NCI-H524 (cell line): ENCODE data around the gene PGPEP1.
"Not testable (repeated sequence)": the region's sequence is repeated elsewhere in the genome, so short reads cannot be mapped to it uniquely, and the experiment has no call there.

Experiments used
- DNase-seq, 2 experiments: peaks; one replicate each; lab custom pipeline; 2025; lab: John Stamatoyannopoulos, UW

PGPEP1 gene

DNA sequence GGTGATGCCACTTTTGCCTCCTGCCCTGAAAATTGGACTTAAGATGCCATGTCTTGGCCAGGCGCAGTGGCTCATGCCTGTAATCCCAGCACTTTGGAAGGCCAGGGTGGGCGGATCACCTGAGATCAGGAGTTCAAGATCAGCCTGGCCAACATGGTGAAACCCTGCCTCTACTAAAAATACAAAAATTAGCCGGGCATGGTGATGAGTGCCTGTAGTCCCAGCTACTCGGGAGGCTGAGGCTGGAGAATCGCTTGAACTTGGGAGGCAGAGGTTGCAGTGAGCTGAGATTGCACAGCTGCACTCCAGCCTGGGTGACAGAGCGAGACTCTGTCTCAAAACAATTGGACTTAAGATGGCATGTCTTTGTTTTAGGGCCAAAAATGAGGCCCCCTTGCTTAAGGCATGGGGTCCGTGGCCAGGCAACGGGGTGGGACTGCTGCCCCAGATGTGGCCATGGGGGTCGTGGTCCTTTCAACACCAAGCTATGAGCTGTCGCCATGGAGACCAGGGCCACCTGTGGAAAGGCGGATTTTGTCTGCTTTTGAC is 24.0 kb downstream of the PGPEP1 start:
- not testable (repeated sequence) for DNase-seq

DNA sequence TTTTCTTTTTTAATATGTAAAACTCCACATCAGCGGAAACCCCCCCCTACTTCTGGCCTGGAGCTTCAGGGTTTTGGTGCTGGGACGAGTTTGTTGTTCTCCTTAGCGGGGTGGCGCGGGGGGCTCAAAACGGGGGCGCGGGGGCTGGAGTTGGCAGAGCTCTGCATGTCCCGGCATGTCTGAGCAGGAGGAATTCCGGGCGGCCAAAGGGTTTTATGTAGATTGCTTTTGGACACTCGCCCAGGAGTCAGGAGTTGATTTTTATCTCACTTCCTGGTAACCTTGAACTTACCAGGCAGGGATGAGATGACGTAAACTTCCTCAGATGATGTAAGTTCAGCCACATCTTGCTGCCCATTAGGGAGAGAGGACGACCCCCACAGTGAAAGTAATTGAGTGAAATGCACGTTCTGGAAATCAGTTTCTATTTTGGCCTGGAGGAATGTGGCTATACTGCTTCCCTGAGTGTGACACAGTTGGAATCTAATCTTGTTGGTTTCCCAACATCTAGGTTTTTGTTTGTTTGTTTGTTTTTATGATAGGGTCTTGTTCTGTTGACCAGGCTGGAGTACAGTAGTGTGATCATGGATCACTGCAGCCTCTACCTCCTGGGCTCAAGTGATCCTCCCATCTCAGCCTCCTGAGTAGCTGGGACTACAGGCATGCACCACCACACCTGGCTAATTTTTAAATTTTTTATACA is 24.6 kb downstream of the PGPEP1 start:
- no peak for DNase-seq

- DNase-seq: no peak
These were observed 25.6 kb downstream of the PGPEP1 start for GRCh38 chr19:18366021-18366435.

GRCh38 chr19:18368504-18369222 is 28.3 kb downstream of the PGPEP1 start:
- DNase-seq: peak; percentile 59 to 82

DNA sequence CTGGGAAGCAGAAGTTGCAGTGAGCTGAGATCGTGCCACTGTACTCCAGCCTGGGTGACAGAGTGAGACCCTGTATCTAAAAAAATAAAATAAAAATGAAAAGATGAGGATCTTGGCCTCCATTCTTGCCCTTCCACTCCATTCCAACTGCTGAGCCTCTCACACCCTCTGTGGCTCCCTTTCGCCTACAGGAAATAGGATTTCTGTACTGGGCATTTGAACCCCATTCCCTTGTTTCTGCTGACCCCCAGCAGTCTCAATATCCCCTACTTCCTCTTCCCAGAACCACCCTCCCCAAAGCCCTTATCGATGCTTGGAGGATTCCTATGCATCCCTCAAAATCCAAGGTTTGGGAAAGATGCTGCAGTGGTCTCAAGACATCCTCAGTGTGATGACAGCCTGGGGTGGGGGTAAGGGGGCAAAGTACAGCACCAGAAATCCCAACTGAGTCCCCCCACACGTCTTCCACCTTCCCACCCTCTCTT is 33.1 kb downstream of the PGPEP1 start:
- no peak for DNase-seq

- DNase-seq: peak in 1 of 2 experiments; percentile 25
These were observed 33.7 kb downstream of the PGPEP1 start for GRCh38 chr19:18373892-18374629.

DNA sequence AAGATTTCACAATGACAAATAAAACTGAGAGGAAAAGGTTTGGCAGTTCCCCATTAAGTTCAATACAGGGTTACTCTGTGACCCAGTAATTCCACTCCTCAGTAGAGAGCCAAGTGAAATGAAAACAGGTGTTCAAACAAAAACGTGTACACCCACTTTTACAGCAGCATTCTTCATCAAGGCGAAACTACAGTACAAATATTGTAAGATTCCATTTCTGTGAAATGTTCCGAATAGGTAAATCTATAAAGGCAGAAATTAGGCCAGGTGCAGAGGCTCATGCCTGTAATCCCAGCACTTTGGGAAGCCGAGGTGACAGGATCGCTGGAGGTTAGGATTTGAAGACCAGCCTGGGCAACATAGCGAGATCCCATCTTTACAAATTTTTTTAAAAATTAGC is 36.6 kb downstream of the PGPEP1 start:
- DNase-seq: no peak

DNA sequence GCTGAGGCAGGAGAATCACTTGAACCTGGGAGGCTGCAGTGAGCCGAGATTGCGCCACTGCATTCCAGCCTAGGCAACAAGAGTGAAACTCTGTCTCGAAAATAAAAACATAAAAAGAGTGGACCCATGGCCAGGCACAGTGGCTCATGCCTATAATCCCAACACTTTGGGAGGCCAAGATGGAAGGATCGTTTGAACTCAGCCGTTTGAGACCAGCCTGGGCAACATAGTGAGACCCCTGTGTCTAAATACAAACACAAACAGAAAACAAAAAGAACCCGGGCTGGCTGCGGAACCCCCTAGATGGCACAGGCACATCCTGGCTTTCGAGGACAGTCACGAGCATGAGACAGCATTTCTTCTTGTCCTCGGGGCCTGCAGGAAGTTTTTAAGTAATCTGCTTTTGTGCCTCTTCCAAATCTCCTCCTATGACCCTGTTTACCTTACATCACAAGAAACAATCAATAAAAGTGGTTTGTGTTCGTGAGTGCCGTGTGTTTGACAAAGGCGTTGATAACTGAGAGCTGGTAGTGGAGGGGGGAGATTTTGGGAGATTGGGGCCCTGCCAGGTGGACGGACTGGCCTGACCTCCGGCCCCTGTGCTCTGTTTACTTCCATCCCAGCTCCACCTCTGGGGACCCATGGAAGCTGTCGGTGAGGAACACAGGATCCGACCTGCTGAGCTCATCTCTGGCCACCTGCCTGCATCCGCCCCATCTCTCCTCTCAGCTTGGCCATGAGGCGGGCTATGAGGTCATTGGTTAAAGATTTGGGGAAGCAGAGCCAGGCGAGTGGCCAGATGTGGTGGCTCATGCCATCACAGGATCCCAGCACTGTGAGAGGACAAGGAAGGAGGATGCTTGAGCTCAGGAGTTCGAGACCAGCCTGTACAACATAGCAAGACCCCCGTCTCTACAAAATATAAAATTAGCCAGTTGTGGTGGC is 39.7 kb downstream of the PGPEP1 start:
- DNase-seq: no peak

- no peak for DNase-seq
These were observed 40.4 kb downstream of the PGPEP1 start for GRCh38 chr19:18380843-18381242.

DNA sequence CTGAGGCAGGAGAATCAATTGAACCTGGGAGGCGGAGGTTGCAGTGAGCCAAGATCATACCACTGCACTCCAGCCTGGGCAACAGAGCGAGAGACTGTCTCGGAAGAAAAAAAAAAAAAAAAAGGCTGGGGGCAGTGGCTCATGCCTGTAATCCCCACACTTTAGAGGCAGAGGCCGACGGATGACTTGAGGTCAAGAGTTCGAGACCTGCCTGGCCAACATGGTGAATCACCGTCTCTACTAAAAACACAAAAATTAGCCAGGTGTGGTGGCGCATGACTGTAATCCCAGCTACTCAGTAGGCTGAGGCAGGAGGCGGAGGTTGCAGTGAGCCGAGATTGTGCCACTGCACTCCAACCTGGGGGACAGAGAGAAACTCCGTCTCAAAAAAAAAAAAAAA is 43.2 kb downstream of the PGPEP1 start:
- not testable (repeated sequence) for DNase-seq

- no peak for DNase-seq
These were observed 44.4 kb downstream of the PGPEP1 start for GRCh38 chr19:18384775-18385174.

DNA sequence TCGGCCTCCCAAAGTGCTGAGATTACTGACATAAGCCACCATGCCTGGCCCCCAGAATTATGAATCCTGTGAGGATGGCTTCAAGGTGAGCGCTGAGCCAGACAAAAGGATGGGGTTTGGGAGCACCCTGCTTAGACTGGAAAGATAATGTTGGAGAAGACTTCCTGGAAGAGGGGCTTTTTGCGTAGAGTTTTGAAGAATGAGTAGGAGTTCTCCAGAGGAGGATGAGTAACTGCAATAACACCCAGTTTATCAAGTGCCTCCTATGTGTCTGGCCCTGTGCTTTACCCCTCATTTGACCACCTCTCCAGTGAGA is 44.9 kb downstream of the PGPEP1 start:
- no peak for DNase-seq

DNA sequence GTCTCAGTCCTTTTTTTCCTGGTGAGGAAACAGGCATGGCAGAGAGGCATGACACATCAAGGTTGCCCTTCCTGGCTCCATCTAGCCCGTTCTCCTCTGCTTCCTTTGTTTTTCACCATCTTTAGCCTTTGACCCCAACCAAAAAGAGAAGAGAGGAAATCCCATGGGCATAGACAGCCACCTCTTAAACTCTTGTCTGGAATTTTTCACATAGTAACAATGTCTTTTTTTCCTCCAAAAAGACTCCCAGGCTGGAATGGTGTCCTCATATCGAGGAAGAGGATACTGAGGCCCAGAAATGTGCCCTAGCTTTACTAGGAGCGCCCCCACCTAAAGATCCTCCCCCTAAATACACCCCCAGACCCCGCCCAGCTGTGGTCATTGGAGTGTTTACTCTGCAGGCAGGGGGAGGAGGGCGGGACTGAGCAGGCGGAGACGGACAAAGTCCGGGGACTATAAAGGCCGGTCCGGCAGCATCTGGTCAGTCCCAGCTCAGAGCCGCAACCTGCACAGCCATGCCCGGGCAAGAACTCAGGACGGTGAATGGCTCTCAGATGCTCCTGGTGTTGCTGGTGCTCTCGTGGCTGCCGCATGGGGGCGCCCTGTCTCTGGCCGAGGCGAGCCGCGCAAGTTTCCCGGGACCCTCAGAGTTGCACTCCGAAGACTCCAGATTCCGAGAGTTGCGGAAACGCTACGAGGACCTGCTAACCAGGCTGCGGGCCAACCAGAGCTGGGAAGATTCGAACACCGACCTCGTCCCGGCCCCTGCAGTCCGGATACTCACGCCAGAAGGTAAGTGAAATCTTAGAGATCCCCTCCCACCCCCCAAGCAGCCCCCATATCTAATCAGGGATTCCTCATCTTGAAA is 45.5 kb downstream of the PGPEP1 start, which contains the start of gene GDF15:
Gene GDF15 (plus strand): TSS at position 484 of the 868 bp plus-strand sequence. CDS start 32 bp downstream, at position 516.
- peak in 1 of 2 experiments; percentile 41 for DNase-seq

- no peak for DNase-seq
These were observed 46.3 kb downstream of the PGPEP1 start for GRCh38 chr19:18386543-18387271.

- peak; percentile 92 to 96 for DNase-seq
These were observed 47.9 kb downstream of the PGPEP1 start for GRCh38 chr19:18388100-18388959.

DNA sequence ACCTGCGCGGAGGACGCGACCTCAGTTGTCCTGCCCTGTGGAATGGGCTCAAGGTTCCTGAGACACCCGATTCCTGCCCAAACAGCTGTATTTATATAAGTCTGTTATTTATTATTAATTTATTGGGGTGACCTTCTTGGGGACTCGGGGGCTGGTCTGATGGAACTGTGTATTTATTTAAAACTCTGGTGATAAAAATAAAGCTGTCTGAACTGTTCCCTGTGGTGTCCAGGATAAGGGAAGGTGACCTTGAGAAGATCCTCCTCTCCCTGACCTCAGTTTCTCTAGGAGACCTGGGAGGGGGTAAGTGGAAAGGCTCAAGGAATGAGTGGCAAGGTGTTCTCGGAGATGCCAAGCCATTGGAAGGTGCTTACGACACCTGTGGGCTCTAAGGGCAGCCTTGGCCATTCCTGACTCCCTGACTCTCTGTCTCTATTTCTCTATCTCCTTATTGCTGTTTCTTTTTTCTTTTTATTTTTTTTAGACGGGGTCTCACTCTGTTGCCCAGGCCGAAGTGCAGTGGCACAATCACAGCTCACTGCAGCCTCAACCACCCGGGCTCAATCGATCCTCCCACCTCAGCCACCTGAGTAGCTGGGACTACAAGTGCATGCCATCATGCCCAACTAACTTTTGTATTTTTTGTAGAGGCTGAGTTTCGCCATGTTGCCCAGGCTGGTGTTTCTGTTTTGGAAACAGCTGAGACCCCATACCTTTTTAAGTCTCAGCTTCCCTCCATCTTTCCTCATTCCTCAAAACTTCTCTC is 48.7 kb downstream of the PGPEP1 start:
- DNase-seq: no peak

DNA sequence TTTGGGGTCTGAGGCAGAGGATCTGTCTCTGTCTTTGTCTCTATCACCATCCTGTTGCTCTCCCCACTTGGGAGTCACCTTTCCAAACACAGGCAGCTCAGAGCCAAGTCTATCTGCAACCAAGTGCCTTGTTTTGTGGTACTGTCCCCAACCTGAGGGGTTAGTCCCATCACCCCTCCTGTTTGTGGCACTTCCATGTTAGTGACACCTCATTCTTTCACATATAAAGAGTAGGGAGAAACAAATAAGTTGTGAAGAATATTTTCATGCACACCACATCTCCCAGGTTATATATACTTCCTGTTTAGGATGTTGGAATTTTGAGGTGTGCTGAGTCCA is 49.3 kb downstream of the PGPEP1 start:
- DNase-seq: no peak
